ENCODE data around the gene SPOCK1.

- TF ChIP-seq CTCF (IDR thresholded peaks at IDR 0.05 in 8 of 11, conservative IDR thresholded peaks at IDR 0.05 in 3 of 11) = no peak
- no peak for TF ChIP-seq POLR2A (IDR thresholded peaks at IDR 0.05)
- no peak for TF ChIP-seq POLR2AphosphoS5 (IDR thresholded peaks at IDR 0.05)
These were observed 369.0 kb downstream of the SPOCK1 start for GRCh38 chr5:137129886-137130680.
